ENCODE measurements around the gene STK10. TPM values are rescaled to one million over a fixed set of nuclear protein-coding genes. Genes with fewer than 3 reads are reported as not detected.

STK10 gene
- polyA plus RNA-seq, 1 donor (not counting 4 experiments of a cell fraction or from before 2014, with no cell fraction given), result 19.8 TPM

- H3K4me2 ChIP-seq (ENCODE audit: control insufficient read depth, extremely low read depth, insufficient read depth, low read depth, low read length), result no peak overlapping the region
- peaks cover 5% of the 10 kb centered on the region for H3K9me1 ChIP-seq (ENCODE audit: control insufficient read depth, extremely low read depth, insufficient read depth, low read length)
- peaks cover 75% of the 10 kb centered on the region for H3K79me2 ChIP-seq (ENCODE audit: control insufficient read depth, insufficient read depth, low read length)
- no peak overlapping the region for H3K9ac ChIP-seq (ENCODE audit: control insufficient read depth, extremely low read depth, insufficient read depth, low read length)
- H3K27ac ChIP-seq (ENCODE audit: control insufficient read depth, insufficient read depth, low read length), result no peak overlapping the region
- no peaks in the 10 kb centered on the region for H3K27me3 ChIP-seq (ENCODE audit: control insufficient read depth, extremely low read depth, insufficient read depth, low read length)
- no peak overlapping the region for H2AFZ ChIP-seq (ENCODE audit: control insufficient read depth, low read length)
- no peak for DNase-seq (ENCODE audit: low read depth, low spot score)
- no peak for TF ChIP-seq EZH2 (IDR thresholded peaks at IDR 0.05; ENCODE audit: low read length)
- TF ChIP-seq CTCF (optimal IDR thresholded peaks at IDR 0.05 in 1 of 3, IDR thresholded peaks at IDR 0.05 in 1 of 3, conservative IDR thresholded peaks at IDR 0.05 in 1 of 3; ENCODE audit: extremely low read depth in 1 of 3, insufficient read depth in 2 of 3, low read length in 3 of 3), result no peak
- peaks cover 16% of the 10 kb centered on the region for H3K4me1 ChIP-seq (ENCODE audit: control insufficient read depth, extremely low read depth, insufficient read depth, low read length)
- H3K9me3 ChIP-seq (ENCODE audit: control insufficient read depth, low read depth, low read length), result no peaks in the 10 kb centered on the region
- no peak for FAIRE-seq
- dilution Hi-C loops (cut with MboI; ENCODE audit: extremely low pct_ligation_motif_present, low sequenced_read_pairs), result no loop called here
- H3K4me3 ChIP-seq (ENCODE audit: control insufficient read depth in 2 of 3, extremely low read depth in 1 of 3, insufficient read depth in 2 of 3, low read depth in 1 of 3, low read length in 3 of 3), result no peak overlapping the region
- H4K20me1 ChIP-seq (ENCODE audit: control insufficient read depth, extremely low read depth, insufficient read depth, low read length), result peaks cover 22% of the 10 kb centered on the region
- H3K36me3 ChIP-seq (ENCODE audit: control insufficient read depth in 2 of 2, extremely low read depth in 1 of 2, insufficient read depth in 2 of 2, low read length in 2 of 2), result peaks cover 10 to 21% of the 10 kb centered on the region in 2 experiments
These were observed 40.2 kb downstream of the STK10 start for GRCh38 chr5:172147857-172148256.

GRCh38 chr5:172146748-172147092 is 41.3 kb downstream of the STK10 start:
- peaks cover 5% of the 10 kb centered on the region for H3K9me1 ChIP-seq (ENCODE audit: control insufficient read depth, extremely low read depth, insufficient read depth, low read length)
- H3K27ac ChIP-seq (ENCODE audit: control insufficient read depth, insufficient read depth, low read length), result no peak overlapping the region
- no peak for FAIRE-seq
- no peaks in the 10 kb centered on the region for H3K27me3 ChIP-seq (ENCODE audit: control insufficient read depth, extremely low read depth, insufficient read depth, low read length)
- no peaks in the 10 kb centered on the region for H3K9me3 ChIP-seq (ENCODE audit: control insufficient read depth, low read depth, low read length)
- TF ChIP-seq EZH2 (IDR thresholded peaks at IDR 0.05; ENCODE audit: low read length) (no peak), CTCF (optimal IDR thresholded peaks at IDR 0.05 in 1 of 3, IDR thresholded peaks at IDR 0.05 in 1 of 3, conservative IDR thresholded peaks at IDR 0.05 in 1 of 3; ENCODE audit: extremely low read depth in 1 of 3, insufficient read depth in 2 of 3, low read length in 3 of 3) (no peak)
- H2AFZ ChIP-seq (ENCODE audit: control insufficient read depth, low read length), result no peak overlapping the region
- H3K4me1 ChIP-seq (ENCODE audit: control insufficient read depth, extremely low read depth, insufficient read depth, low read length), result peaks cover 16% of the 10 kb centered on the region
- peaks cover 22% of the 10 kb centered on the region for H4K20me1 ChIP-seq (ENCODE audit: control insufficient read depth, extremely low read depth, insufficient read depth, low read length)
- no peak overlapping the region for H3K4me3 ChIP-seq (ENCODE audit: control insufficient read depth in 2 of 3, extremely low read depth in 1 of 3, insufficient read depth in 2 of 3, low read depth in 1 of 3, low read length in 3 of 3)
- DNase-seq (ENCODE audit: low read depth, low spot score), result no peak
- H3K4me2 ChIP-seq (ENCODE audit: control insufficient read depth, extremely low read depth, insufficient read depth, low read depth, low read length), result no peak overlapping the region
- H3K79me2 ChIP-seq (ENCODE audit: control insufficient read depth, insufficient read depth, low read length), result peaks cover 82% of the 10 kb centered on the region
- H3K9ac ChIP-seq (ENCODE audit: control insufficient read depth, extremely low read depth, insufficient read depth, low read length), result no peak overlapping the region
- dilution Hi-C loops (cut with MboI; ENCODE audit: extremely low pct_ligation_motif_present, low sequenced_read_pairs), result no loop called here
- H3K36me3 ChIP-seq (ENCODE audit: control insufficient read depth in 2 of 2, extremely low read depth in 1 of 2, insufficient read depth in 2 of 2, low read length in 2 of 2), result peaks cover 8 to 17% of the 10 kb centered on the region in 2 experiments
